Left renal pelvis (tissue), 4 donors: ENCODE results near the gene AJM1. TPM values are rescaled to one million over a fixed set of nuclear protein-coding genes. Genes with fewer than 3 reads are reported as not detected.

Experiments
- DNase-seq, 4 donors: peaks; one replicate each; pipeline ENCODE4 v3.0.0-alpha.2; 2013; ENCODE audit warnings: low read depth in 4 of 4, low spot score in 3 of 4
- polyA plus RNA-seq, 4 donors: library from polyadenylated mRNA; unstranded; fragments of 120-200 nt; gene quantifications; one replicate each; pipeline ENCODE4 v1.2.1, GENCODE V29; 2013; ENCODE audit not compliant: insufficient read length in 4 of 4

The AJM1 gene
- polyA plus RNA-seq, 4 donors, result 0.46 to 1.7 (median 0.97) TPM

GRCh38 chr9:136853596-136854112 is 11.4 kb downstream of the AJM1 start:
- DNase-seq, result no peak

- no peak for DNase-seq
Observed at GRCh38 chr9:136854113-136854841, 12.0 kb downstream of the AJM1 start.

GRCh38 chr9:136854842-136855460 is 12.7 kb downstream of the AJM1 start:
- no peak for DNase-seq

- no peak for DNase-seq
Observed at GRCh38 chr9:136855461-136856078, 13.3 kb downstream of the AJM1 start.

GRCh38 chr9:136856079-136856476 is 13.8 kb downstream of the AJM1 start:
- no peak for DNase-seq

- DNase-seq, result no peak
Observed at GRCh38 chr9:136856541-136857141, 14.4 kb downstream of the AJM1 start.

- no peak for DNase-seq
Observed at GRCh38 chr9:136857166-136857565, 14.9 kb downstream of the AJM1 start.

GRCh38 chr9:136857581-136858412 is 15.5 kb downstream of the AJM1 start:
- no peak for DNase-seq

GRCh38 chr9:136858452-136858843 is 16.2 kb downstream of the AJM1 start:
- DNase-seq, result no peak

- DNase-seq, result no peak
Observed at GRCh38 chr9:136858844-136859757, 16.8 kb downstream of the AJM1 start.

- no peak for DNase-seq
Observed at GRCh38 chr9:136860529-136860928, 18.3 kb downstream of the AJM1 start.

- no peak for DNase-seq
Observed at GRCh38 chr9:136860933-136861873, 18.9 kb downstream of the AJM1 start.

GRCh38 chr9:136861874-136862457 is 19.7 kb downstream of the AJM1 start:
- DNase-seq, result no peak

- no peak for DNase-seq
Observed at GRCh38 chr9:136862849-136863622, 20.8 kb downstream of the AJM1 start.

- DNase-seq, result no peak
Observed at GRCh38 chr9:136863623-136864273, 21.5 kb downstream of the AJM1 start.

GRCh38 chr9:136865041-136865767 is 22.9 kb downstream of the AJM1 start:
- no peak for DNase-seq
